ENCODE data around the gene PLEKHN1.
"Not testable (repeated sequence)": the region's sequence is repeated elsewhere in the genome, so short reads cannot be mapped to it uniquely, and the experiment has no call there.

GRCh38 chr1:1010131-1010530 lies 43.8 kb downstream of the PLEKHN1 start:
- not testable (repeated sequence) for TF ChIP-seq CTCF (conservative IDR thresholded peaks at IDR 0.05); ZFX (IDR thresholded peaks at IDR 0.05)

All from C4-2B (cell line).